HG02870 (cell line): ENCODE measurements around the gene TMEM120B.

Experiments
- ATAC-seq: cut with Tn5 transposase; IDR thresholded peaks from one replicate; pipeline ENCODE4 v1.9.1; 2021; ENCODE audit warnings: mild to moderate bottlenecking, moderate library complexity; ENCODE audit not compliant: unreplicated experiment

TMEM120B gene

DNA sequence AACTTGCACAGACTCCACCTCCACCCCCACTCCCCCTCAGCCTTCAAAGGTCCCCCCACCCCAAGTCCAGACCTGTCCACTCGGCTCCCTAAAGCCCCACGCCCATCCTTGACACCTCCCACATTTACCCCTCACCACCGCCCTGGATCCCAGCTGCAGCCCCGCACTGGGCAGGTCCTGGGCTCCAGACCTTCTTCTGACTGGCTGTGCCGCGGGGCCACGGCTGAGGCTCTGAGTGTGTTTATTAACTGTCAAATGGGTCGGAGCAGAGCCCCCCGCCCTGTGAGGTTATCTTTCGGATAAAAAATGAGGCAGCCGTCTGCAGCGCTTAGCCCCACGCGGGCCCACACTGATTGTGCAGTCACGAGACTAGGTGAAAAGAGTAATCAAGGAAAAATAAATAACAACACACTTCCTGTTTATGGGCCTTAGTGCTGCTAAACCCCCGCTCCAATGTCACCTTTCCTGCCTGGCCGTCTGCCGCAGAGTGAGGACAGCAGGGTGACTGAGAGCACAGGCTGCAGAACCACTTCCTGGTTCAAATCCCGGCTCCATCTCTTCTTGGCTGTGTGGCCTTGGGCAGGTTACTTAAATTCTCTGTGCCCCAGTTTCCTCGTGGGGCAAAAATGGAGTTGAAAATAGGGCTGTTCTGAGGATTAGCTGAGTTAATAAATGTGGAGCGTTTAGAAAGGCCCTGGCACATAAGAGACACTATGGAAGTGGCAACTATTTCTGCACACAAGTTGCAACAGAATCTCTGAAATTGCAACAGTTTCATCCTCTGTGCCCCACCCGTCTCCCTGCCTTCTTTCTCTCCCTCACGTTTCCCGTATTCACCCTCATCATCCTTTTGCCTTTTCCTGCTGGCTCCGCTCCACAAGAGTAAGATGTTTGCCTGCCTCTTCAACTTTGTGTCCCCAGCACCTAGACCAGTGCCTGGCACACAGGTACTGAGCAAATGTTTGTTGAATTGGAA, 100.7 kb downstream of the TMEM120B start:
- no peak for ATAC-seq

- ATAC-seq, result no peak
These were observed 101.4 kb downstream of the TMEM120B start for GRCh38 chr12:121813951-121814350.

- ATAC-seq, result no peak
These were observed 102.0 kb downstream of the TMEM120B start for GRCh38 chr12:121814429-121815119.

DNA sequence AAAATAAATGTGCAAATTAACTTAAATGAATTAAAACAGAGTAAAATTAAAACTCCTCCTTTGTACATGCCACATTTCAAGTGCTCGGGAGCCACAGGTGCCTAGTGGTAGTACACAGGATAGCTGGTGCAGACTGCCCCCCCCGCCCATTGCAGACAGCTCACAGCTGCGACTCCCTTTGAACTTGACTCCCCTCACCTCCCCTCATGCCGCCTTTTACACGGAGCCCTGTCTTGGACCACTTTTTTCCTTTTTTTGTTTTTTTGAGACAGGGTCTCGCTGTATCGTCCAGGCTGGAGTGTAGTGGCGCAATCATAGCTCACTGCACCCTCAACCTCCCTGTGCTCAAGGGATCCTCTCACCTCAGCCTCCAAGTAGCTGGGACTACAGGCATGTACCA, 102.7 kb downstream of the TMEM120B start:
- no peak for ATAC-seq

- no peak for ATAC-seq
These were observed 104.5 kb downstream of the TMEM120B start for GRCh38 chr12:121816925-121817647.

- ATAC-seq, result no peak
These were observed 105.1 kb downstream of the TMEM120B start for GRCh38 chr12:121817648-121818043.

GRCh38 chr12:121819212-121819949, 106.8 kb downstream of the TMEM120B start:
- no peak for ATAC-seq

DNA sequence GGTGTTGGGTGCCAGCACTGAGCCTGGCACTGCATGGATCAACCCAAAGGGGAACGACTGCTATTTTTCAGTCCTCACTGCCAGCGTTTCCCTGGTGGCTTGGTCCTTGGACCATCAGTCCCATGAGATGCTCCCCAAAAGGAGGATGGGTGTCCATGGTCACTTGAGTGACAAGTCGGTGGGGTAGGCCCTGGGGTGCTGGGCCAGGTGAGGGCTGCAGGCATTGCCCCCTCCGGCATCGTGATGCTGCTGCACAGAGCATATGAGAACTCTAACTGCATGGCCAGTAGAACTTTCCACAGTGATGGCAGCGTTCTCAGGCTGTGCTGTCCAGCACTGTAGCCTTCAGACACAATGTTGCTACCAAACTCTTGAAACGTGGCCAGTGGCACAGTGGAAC, 107.5 kb downstream of the TMEM120B start:
- ATAC-seq, result no peak

- ATAC-seq, result no peak
These were observed 110.0 kb downstream of the TMEM120B start for GRCh38 chr12:121822393-121823100.

DNA sequence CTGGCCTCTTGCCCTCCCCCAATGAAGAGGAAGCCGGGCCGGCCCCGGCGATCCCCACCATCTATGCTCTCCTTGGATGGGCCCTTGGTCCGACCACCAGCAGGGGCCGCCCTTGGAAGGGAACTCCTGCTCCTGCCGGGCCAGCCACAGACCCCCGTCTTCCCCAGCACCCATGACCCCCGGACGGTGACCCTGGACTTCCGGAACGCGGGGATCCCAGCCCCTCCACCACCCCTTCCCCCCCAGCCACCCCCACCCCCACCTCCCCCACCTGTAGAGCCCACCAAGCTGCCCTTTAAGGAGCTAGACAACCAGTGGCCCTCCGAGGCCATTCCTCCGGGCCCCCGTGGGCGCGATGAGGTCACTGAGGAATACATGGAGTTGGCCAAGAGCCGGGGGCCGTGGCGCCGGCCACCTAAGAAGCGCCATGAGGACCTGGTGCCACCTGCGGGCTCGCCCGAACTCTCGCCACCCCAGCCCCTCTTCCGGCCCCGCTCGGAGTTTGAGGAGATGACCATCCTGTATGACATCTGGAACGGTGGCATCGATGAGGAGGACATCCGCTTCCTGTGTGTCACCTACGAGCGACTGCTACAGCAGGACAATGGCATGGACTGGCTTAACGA, 110.7 kb downstream of the TMEM120B start:
- no peak for ATAC-seq

DNA sequence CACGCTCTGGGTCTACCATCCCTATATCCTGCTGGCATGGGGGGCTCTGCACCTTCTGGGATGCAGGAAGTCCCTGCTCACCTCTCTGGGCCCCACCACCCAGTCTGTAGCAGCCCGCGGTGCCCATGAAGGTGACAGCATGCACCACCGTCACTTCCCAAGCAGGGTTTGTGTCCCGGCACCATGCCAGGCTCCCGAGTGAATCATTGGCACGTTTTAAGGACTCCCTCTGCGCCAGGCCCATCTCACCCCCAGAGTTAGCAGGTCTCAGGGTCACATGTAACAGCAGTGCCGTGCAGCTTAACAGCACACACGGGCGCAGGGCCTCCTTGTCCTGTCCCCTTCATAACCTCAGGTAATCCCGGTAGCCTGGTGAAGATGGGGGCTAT, 111.2 kb downstream of the TMEM120B start:
- ATAC-seq, result no peak

GRCh38 chr12:121825041-121825523, 112.5 kb downstream of the TMEM120B start:
- ATAC-seq, result no peak

- ATAC-seq, result no peak
These were observed 114.0 kb downstream of the TMEM120B start for GRCh38 chr12:121826318-121827150.

- no peak for ATAC-seq
These were observed 115.0 kb downstream of the TMEM120B start for GRCh38 chr12:121827351-121828099.

- ATAC-seq, result no peak
These were observed 115.8 kb downstream of the TMEM120B start for GRCh38 chr12:121828306-121828705.

DNA sequence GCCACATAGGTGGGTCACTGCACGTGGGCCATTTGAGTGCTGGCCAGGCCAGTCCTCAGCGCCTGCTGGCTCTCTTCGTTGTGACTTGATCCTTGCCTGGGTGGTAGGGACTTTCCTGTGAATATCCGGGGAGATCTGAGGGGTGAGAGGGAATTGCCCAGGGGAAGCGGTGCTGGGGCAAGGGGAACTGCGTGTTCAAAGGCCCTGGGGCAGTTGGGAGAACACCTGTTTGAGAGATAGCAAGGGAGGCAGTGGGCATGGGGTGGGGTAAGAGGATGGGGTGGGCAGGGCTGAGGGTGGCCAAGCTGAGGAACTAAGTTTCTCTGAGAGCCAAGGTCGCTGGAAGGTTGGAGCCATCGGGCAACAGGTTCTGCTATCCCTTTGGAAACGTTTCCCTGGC, 116.3 kb downstream of the TMEM120B start:
- no peak for ATAC-seq

- ATAC-seq, result no peak
These were observed 116.8 kb downstream of the TMEM120B start for GRCh38 chr12:121829250-121829918.
